HEK293T (cell line): ENCODE results near the gene MYBPC3.

Source experiments
- ARNT ChIP-seq: fragments of 450-650 bp; IDR thresholded peaks from 2 replicates; pipeline ENCODE4 v1.6.1; 2017; ENCODE audit warnings: mild to moderate bottlenecking
- CTBP1 ChIP-seq: fragments of 450-650 bp; IDR thresholded peaks from 2 replicates; pipeline ENCODE4 v1.6.1; 2016; ENCODE audit warnings: borderline replicate concordance
- FOXM1 ChIP-seq: fragments of 450-650 bp; IDR thresholded peaks from 2 replicates; pipeline ENCODE4 v1.6.1; 2017; ENCODE audit warnings: mild to moderate bottlenecking, borderline replicate concordance
- SP1 ChIP-seq: fragments of 450-650 bp; IDR thresholded peaks from 2 replicates; pipeline ENCODE4 v1.6.1; 2017

DNA sequence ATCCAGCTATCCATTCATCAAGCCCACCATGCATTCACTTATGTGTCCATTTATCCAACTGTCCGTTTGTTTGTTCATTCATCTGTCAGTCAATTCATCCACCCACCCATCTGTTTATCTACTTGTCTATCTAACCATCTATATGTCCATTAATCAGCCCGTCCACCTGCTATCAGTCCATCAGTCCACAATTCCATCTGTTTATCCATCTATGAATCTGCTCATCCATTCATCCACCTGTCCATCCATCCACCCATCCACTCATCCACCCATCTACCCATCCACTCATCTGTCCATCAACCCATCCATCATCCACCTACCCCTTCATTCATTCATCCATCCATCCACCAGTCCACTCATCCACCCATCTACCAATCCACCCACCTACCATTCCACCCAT, 26.8 kb upstream of the MYBPC3 start:
- TF ChIP-seq FOXM1 (no peak), SP1 (no peak), ARNT (no peak), CTBP1 (no peak)
